Mucosa of gallbladder (tissue), 1 donor: ENCODE measurements around the gene THRB. TPM values are rescaled to one million over a fixed set of nuclear protein-coding genes. Genes with fewer than 3 reads are reported as not detected.
"Not testable (repeated sequence)": the region's sequence is repeated elsewhere in the genome, so short reads cannot be mapped to it uniquely, and the experiment has no call there.

Source experiments
- DNase-seq: peaks from one replicate; pipeline ENCODE4 v3.0.0-alpha.2; 2020; ENCODE audit warnings: low spot score
- total RNA-seq: library from RNA; stranded (reverse); gene quantifications from one replicate; pipeline ENCODE4 v1.2.1, GENCODE V29; 2021
- donor health status: DM: no; HTN: no; CAD: no.

THRB gene
- total RNA-seq, 1 donor from 2014 or later: 7.1 TPM

DNA sequence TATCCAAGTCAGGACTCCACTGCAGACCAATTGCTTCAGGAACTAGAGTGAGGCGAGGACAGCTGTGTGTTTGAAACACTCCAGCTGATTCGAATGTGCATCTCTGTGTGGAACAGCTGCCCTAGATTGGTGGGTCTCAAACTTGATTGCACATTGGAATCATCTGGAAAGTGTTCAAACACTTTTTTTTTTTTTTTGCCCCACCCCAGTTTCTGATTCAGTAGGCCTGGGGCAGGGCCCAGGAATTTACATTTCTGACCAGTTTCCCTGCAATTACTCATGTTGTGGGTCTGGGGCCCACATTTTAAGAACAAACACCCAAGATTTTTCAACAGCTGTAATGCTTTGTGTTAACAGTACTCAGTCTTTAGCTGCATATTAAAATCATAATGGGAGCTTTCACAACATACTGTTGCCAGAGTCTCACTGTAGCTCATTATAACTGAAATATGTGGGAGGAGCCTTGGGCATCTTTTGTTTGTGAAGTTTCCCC is 392.9 kb downstream of the THRB start:
- no peak for DNase-seq

DNA sequence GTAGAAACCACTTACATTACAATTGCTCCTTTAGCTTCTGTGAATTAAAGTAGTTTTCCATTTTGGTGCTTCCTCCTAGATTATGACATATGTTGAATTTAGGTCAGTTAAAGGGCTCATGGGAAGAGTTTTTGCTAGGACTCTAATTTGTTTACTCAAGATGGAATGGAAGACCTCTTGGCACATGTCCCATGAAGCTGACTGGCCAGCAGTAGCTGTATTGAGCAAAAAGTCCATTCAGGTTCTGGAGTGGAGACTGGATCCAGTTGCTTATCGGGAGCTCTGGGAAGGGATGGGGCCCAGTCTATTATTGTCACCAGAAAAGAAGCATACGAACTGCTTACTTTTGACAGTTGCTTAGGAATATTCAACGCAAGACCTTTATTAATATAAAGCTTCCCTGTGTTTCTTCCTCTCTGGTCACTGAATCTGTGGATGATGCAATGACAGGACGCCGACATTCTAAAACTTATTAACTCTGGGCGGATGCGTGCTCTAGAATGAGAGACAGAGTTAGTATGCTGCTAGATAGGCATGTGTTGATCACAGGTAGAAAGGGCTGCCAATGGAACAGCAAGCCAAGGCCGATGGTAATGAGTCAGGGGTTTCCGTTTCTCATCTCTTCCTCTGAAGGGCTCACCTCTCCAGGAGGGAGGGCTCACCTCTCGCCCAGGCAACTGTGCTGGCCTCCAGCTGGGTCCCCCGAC is 393.8 kb downstream of the THRB start:
- DNase-seq: no peak

DNA sequence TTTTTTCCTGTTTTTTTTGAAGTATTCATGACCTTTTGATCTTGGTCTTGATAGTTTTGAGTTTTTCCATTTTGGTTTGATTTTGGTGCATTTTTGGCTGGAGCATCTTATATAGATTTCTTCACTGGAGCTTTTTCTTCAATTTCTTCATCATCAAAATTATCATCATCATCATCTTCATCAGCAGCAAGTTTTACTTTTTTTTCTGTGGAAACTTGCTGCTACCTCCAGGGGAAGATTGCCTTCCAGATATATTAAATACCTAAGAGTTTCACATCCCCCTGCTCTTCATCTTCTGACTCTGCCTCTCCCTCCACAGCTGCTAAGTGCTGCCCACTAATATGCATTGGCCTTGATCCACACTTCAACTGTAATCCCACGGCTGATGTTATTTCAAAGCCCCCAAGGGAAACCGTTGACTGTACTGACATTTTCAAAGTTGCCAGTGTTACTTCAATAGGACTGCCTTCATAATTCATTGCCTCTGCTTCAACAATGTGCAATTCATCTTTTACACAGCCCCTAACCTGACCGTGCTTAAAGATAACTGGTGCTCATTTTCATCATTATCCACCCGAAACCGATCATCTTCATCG is 397.9 kb downstream of the THRB start:
- DNase-seq: no peak

DNA sequence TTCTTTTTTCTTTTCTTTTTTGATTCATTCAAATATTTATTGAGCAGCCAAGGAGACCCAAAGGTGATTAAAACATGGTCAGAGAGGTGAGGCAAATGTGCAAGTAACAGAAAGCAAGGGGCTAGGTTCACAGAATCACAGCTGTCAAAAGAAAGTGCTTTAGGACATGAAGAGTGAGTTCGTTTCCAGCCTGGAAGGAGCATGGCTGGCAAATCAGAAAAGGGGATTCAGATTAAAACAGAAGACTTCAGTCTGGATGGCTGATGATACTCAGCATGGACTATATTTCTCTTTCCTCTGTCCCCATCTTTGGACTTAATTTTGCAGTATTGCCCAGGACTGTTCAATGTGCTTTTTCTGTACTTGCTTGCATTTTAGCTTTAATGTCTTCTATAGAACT is 398.4 kb downstream of the THRB start:
- no peak for DNase-seq

DNA sequence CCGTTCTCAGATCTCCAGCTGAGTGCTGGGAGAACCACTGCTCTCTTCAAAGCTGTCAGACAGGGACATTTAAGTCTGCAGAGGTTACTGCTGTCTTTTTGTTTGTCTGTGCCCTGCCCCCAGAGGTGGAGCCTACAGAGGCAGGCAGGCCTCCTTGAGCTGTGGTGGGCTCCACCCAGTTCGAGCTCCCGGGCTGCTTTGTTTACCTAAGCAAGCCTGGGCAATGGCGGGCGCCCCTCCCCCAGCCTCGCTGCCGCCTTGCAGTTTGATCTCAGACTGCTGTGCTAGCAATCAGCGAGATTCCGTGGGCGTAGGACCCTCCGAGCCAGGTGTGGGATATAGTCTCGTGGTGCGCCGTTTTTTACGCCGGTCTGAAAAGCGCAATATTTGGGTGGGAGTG is 399.8 kb downstream of the THRB start:
- DNase-seq: not testable (repeated sequence)

DNA sequence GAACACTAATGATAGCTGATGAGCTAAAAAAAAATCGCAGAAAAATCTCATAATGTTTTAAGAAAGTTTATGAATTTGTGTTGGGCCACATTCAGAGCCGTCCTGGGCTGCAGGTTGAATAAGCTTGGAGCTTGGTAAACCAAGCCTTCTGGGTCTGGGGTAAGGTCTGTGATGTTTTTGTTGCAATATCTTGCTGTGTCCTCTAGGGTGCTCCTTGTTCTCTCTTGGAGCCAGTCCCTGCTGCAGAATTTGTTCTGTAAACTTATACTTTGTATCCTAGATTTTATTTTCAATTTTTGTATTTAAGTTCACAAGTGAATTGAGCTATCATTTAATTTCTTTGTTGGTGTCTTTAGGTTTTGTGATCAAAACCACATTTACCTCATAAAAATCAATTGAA is 405.9 kb downstream of the THRB start:
- no peak for DNase-seq

DNA sequence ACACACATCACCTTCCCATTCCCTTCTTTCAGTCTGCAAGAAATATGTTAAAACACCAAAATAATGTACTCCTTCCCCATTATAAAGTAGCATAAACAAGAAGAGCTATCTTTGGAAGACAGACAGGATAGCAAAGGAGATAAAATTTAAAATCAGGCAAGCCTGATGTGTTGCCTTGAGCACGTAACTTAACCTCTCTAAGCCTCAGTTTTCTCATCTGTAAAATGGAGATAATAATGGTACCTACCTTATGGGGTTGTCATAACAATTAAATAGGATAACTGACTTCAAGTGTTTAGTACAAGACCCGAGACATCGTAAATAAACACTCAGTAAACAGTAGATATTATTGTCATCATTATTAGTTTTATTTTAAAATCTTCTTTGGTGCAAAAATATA is 407.2 kb downstream of the THRB start:
- DNase-seq: no peak

DNA sequence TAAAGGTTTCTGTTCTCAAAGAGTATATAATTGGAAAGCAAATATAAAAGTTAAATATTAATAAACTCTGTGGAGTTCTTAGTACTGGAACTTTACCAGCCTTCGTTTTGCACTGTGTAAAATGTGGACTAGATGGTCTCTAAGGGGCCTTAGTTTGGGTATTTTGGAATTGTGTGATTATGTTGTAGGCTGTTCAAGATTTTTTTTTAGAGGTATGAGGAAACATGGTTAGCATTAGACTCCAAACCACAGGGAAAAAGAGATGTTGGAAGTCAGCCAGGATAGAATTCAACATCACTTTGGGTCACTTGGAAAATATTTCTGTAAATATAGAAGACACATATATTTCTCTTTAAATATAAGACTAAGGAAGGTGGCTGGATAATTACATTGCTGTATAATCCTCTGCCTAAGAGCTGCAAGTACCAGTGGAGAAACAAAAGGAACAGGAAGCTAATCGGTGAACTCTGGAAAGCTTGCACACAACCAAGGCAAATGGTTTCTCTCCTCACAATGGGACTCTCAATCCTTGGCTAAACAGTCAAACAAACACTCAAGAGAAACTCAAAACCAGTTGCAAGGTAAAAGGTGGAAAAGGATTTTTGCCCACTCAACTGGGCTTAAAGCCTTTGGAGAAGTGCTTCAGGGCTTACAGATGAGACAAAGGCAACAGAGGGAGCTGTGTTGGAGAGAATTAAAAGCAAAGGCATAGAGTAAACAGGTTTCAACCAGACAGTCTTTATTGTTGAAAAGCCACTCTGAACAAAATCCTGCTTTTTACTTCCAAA is 407.8 kb downstream of the THRB start:
- DNase-seq: no peak

DNA sequence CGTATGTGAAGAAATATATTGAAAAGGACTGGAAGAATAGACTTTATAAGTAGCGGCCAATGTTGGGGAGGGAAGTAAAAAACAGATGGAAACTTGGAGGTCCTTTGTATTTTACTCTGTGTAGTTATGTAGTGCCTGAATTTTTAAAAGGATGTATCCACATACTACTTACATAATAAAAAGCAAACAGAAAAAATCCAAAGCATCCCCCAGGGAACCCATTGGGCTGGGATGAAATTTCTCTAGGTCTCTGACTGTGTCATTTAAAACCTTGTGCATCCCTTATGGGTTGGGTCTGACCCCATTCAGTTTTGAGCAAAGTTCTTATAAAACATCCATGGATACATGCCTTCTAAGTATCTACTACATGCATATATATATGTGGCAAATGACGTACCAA is 408.4 kb downstream of the THRB start:
- no peak for DNase-seq

DNA sequence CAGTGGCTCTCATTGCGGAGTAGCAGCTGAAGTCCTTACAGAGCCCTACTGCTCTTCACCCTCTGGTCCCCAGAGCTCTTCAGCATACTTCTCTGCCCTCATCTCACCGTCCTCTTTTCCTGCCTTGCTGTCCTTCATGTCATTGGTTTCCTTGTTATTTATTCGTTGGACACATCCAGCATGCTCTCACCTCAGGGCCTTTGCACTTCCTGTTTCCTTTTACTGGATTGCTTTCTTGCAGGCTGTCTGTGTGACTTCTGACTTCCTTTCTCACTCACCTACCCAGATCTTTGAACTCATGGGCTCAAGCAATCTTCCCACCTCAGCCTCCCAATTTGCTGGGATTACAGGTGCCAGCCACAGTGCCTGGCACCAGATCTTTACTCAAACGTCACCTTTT is 422.5 kb downstream of the THRB start:
- no peak for DNase-seq

DNA sequence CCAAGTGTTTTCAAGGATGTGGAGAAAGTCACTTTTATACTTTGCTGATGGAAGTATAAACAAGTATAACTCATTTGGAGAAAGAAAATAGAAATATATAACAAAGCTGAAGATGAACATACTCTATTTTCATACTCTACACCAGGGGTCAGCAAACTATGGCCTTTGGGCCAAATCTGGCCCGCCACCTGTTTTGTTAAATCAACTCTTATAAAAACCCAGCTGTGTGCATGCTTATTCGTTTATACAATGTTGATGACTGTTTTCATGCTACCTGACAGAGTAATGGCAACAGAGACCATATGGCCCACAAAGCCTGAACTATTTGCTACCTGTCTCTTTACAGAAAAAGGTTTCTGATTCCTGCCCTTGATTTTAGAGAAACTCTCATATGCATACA is 425.6 kb downstream of the THRB start:
- DNase-seq: no peak

DNA sequence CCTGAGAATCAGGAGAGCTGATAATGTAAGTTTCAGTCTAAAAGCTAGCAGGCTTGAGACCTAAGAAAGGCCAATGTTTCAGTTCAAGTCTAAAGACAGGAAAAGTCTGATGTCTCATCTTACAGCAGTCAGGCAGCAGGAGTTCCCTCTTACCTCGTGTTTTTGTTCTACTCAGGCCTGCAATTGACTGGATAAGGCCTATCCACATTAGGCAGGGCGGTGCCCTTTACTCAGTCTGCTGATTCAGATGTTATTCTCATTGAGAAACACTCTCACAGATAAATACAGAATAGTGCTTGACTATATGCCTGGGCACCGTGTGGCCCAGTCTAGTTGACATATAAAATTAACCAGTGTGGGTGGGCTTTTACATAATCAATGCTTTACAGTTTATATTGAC is 427.2 kb downstream of the THRB start:
- DNase-seq: no peak
